ENCODE results near the gene PPP6R3.

DNA sequence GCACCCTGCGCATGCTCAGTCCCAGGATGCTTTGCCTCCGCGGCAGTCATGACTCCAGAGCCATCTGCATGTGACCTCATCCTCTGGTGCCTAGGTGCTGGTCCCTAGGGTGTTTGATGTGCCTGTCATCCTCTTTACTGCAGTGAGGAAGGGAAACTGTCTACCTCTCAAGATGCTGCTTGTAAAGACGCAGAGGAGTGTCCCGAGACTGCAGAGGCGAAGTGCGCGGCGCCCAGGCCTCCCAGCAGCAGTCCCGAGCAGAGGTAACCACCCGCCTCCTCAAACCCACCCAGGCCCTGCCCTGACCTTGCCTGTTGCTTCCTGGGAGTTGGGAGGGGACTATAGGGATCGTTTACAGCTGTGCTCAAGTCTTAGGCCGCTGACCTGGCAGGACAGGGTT lies 149.2 kb downstream of the PPP6R3 start:
- TF ChIP-seq POLR2A (IDR thresholded peaks at IDR 0.05) = no peak
- TF ChIP-seq, protein P1, sequence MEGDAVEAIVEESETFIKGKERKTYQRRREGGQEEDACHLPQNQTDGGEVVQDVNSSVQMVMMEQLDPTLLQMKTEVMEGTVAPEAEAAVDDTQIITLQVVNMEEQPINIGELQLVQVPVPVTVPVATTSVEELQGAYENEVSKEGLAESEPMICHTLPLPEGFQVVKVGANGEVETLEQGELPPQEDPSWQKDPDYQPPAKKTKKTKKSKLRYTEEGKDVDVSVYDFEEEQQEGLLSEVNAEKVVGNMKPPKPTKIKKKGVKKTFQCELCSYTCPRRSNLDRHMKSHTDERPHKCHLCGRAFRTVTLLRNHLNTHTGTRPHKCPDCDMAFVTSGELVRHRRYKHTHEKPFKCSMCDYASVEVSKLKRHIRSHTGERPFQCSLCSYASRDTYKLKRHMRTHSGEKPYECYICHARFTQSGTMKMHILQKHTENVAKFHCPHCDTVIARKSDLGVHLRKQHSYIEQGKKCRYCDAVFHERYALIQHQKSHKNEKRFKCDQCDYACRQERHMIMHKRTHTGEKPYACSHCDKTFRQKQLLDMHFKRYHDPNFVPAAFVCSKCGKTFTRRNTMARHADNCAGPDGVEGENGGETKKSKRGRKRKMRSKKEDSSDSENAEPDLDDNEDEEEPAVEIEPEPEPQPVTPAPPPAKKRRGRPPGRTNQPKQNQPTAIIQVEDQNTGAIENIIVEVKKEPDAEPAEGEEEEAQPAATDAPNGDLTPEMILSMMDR (IDR thresholded peaks at IDR 0.05) = no peak

Data from vagina (tissue), 2 donors.